ENCODE measurements around the gene KRTAP3-2. TPM values are rescaled to one million over a fixed set of nuclear protein-coding genes. Genes with fewer than 3 reads are reported as not detected.

KRTAP3-2 gene
- total RNA-seq, 1 donor from 2014 or later = not detected

- DNase-seq (ENCODE audit: low spot score in 2 of 2) = no peak
- TF ChIP-seq CTCF (IDR thresholded peaks at IDR 0.05) = no peak
- H3K27me3 ChIP-seq = peaks cover 5% of the 10 kb centered on the region
- H3K36me3 ChIP-seq = no peaks in the 10 kb centered on the region
- H3K27ac ChIP-seq = no peak within 1 kb of the TSS
- H3K9me3 ChIP-seq = no peaks in the 10 kb centered on the region
- no peak within 1 kb of the TSS for H3K4me3 ChIP-seq
- no peaks in the 10 kb centered on the region for H3K4me1 ChIP-seq
- intact Hi-C loops (cut with DNase I) = no loop called here
Measured at GRCh38 chr17:41029633-41030245, 30.0 kb upstream of the KRTAP3-2 start, which contains the start of gene KRTAP1-4. Gene KRTAP1-4, minus strand, starts transcription at chr17:41030195. Its CDS starts 117 bp downstream, at chr17:41030078.

GRCh38 chr17:41026715-41027471, 27.2 kb upstream of the KRTAP3-2 start, which contains the start of gene KRTAP1-5:
Gene KRTAP1-5, minus strand, starts transcription at chr17:41027208. Its CDS starts 53 bp downstream, at chr17:41027155.
- Histone ChIP-seq H3K4me3 (no peak within 1 kb of the TSS), H3K27me3 (peaks cover 5% of the 10 kb centered on the region), H3K4me1 (no peaks in the 10 kb centered on the region), H3K27ac (no peak within 1 kb of the TSS), H3K36me3 (no peaks in the 10 kb centered on the region), H3K9me3 (no peaks in the 10 kb centered on the region)
- intact Hi-C loops (cut with DNase I) = no loop called here
- no peak for TF ChIP-seq CTCF (IDR thresholded peaks at IDR 0.05)
- DNase-seq (ENCODE audit: low spot score in 2 of 2) = no peak

GRCh38 chr17:41024697-41025096, 25.0 kb upstream of the KRTAP3-2 start:
- H3K9me3 ChIP-seq = no peaks in the 10 kb centered on the region
- intact Hi-C loops (cut with DNase I) = no loop called here
- no peak overlapping the region for H3K4me3 ChIP-seq
- H3K27ac ChIP-seq = no peak overlapping the region
- no peaks in the 10 kb centered on the region for H3K4me1 ChIP-seq
- peaks cover 5% of the 10 kb centered on the region for H3K27me3 ChIP-seq
- DNase-seq (ENCODE audit: low spot score in 2 of 2) = no peak
- no peaks in the 10 kb centered on the region for H3K36me3 ChIP-seq
- TF ChIP-seq CTCF (IDR thresholded peaks at IDR 0.05) = no peak

GRCh38 chr17:41020336-41020735, 20.6 kb upstream of the KRTAP3-2 start:
- no peak for DNase-seq (ENCODE audit: low spot score in 2 of 2)
- TF ChIP-seq CTCF (IDR thresholded peaks at IDR 0.05) = no peak
- Histone ChIP-seq H3K36me3 (no peaks in the 10 kb centered on the region), H3K4me1 (no peaks in the 10 kb centered on the region), H3K4me3 (no peak overlapping the region), H3K9me3 (no peaks in the 10 kb centered on the region), H3K27me3 (no peaks in the 10 kb centered on the region), H3K27ac (no peak overlapping the region)
- intact Hi-C loops (cut with DNase I) = no loop called here

- no peaks in the 10 kb centered on the region for H3K27me3 ChIP-seq
- H3K36me3 ChIP-seq = no peaks in the 10 kb centered on the region
- TF ChIP-seq CTCF (IDR thresholded peaks at IDR 0.05) = no peak
- intact Hi-C loops (cut with DNase I) = no loop called here
- H3K4me3 ChIP-seq = no peak overlapping the region
- DNase-seq (ENCODE audit: low spot score in 2 of 2) = no peak
- no peaks in the 10 kb centered on the region for H3K9me3 ChIP-seq
- H3K4me1 ChIP-seq = no peaks in the 10 kb centered on the region
- no peak overlapping the region for H3K27ac ChIP-seq
Measured at GRCh38 chr17:41019415-41019814, 19.7 kb upstream of the KRTAP3-2 start.

All from ascending aorta (tissue), 2 donors.